Measurements from ENCODE around the gene WASHC4. TPM values are rescaled to one million over a fixed set of nuclear protein-coding genes. Genes with fewer than 3 reads are reported as not detected.

Gene WASHC4
- total RNA-seq, 1 experiment from 2014 or later: 25.5 TPM

- ChIA-PET POLR2A (no interaction called here), CTCF (interaction anchor here (1.1 kb wide), 1 partner anchor 719 kb away, joined by 5 read pairs; no protein-coding TSS in a partner anchor), RAD21 (ENCODE audit: low non-redundant PET in 1 of 2, low total read pairs in 2 of 2, uncharacterized antibody in 2 of 2, unreplicated experiment in 2 of 2) (no interaction called here)
- no peak overlapping the region for H3K4me3 ChIP-seq (replicated peaks in 1 of 2; ENCODE audit: low read depth in 1 of 2, low read length in 2 of 2)
- H3K9me2 ChIP-seq (ENCODE audit: insufficient read depth): no peaks in the 10 kb centered on the region
- no peak overlapping the region for H3K27ac ChIP-seq (ENCODE audit: low read depth, low read length)
- intact Hi-C loops (cut with micrococcal nuclease): loop anchor here (2.0 kb wide), 1 partner anchor 900 kb away; no protein-coding TSS in a partner anchor
- peaks cover 3 to 10% of the 10 kb centered on the region in 2 experiments; a peak in 3 of 4 replicates for H3K4me1 ChIP-seq (ENCODE audit: control insufficient read depth in 1 of 2, insufficient read depth in 2 of 2, low read length in 2 of 2)
- no peaks in the 10 kb centered on the region for H3K79me2 ChIP-seq (ENCODE audit: insufficient read depth, low read length)
- H2AFZ ChIP-seq (ENCODE audit: low read depth, low read length, poor library complexity, severe bottlenecking): peak overlapping the region; percentile 77
- ATAC-seq (peak; percentile 76), DNase-seq (ENCODE audit: low read depth, low spot score) (peak; percentile 37)
- no peaks in the 10 kb centered on the region for H4K20me1 ChIP-seq (ENCODE audit: insufficient read depth)
- peak; percentile 72 for TF ChIP-seq JUND (IDR thresholded peaks at IDR 0.05)
- peak; percentile 74 for TF ChIP-seq FOSL1 (IDR thresholded peaks at IDR 0.05; ENCODE audit: low read depth)
- 0 out of 2 replicates have a peak, but pooled peaks have one; percentile 28 for TF ChIP-seq CBX3 (IDR thresholded peaks at IDR 0.05; ENCODE audit: low read depth)
- TF ChIP-seq CTCF (IDR thresholded peaks at IDR 0.05 in 2 of 3, conservative IDR thresholded peaks at IDR 0.05 in 1 of 3; ENCODE audit: borderline replicate concordance in 1 of 3, insufficient read depth in 1 of 3, low read depth in 2 of 3, low read length in 2 of 3): no peak
- no peak for TF ChIP-seq EGR1 (IDR thresholded peaks at IDR 0.05; ENCODE audit: low read depth)
- H3K27me3 ChIP-seq (ENCODE audit: insufficient read depth, low read length): no peaks in the 10 kb centered on the region
- H3K36me3 ChIP-seq (ENCODE audit: control insufficient read depth in 1 of 2, insufficient read depth in 2 of 2, low read length in 2 of 2): no peaks in the 10 kb centered on the region
- peak overlapping the region; percentile 60 for H3K4me2 ChIP-seq (ENCODE audit: low read length)
- no TSS peak for BruUV-seq (replicated peaks)
- H3K9me3 ChIP-seq (ENCODE audit: control insufficient read depth in 1 of 2, insufficient read depth in 1 of 2, low read depth in 1 of 2, low read length in 2 of 2): no peaks in the 10 kb centered on the region
- no peak overlapping the region for H3K9ac ChIP-seq (ENCODE audit: low read length)
Measured at GRCh38 chr12:105100207-105100985, 7.1 kb upstream of the WASHC4 start.

- Histone ChIP-seq H3K4me1 (ENCODE audit: control insufficient read depth in 1 of 2, insufficient read depth in 2 of 2, low read length in 2 of 2) (peaks cover 3 to 10% of the 10 kb centered on the region in 2 experiments; a peak in 3 of 4 replicates), H2AFZ (ENCODE audit: low read depth, low read length, poor library complexity, severe bottlenecking) (peak overlapping the region; percentile 77), H3K79me2 (ENCODE audit: insufficient read depth, low read length) (no peaks in the 10 kb centered on the region), H3K9ac (ENCODE audit: low read length) (no peak overlapping the region), H3K4me3 (replicated peaks in 1 of 2; ENCODE audit: low read depth in 1 of 2, low read length in 2 of 2) (no peak overlapping the region), H3K9me3 (ENCODE audit: control insufficient read depth in 1 of 2, insufficient read depth in 1 of 2, low read depth in 1 of 2, low read length in 2 of 2) (no peaks in the 10 kb centered on the region), H4K20me1 (ENCODE audit: insufficient read depth) (no peaks in the 10 kb centered on the region), H3K27me3 (ENCODE audit: insufficient read depth, low read length) (no peaks in the 10 kb centered on the region), H3K9me2 (ENCODE audit: insufficient read depth) (no peaks in the 10 kb centered on the region), H3K27ac (ENCODE audit: low read depth, low read length) (no peak overlapping the region), H3K36me3 (ENCODE audit: control insufficient read depth in 1 of 2, insufficient read depth in 2 of 2, low read length in 2 of 2) (no peaks in the 10 kb centered on the region), H3K4me2 (ENCODE audit: low read length) (peak overlapping the region; percentile 60)
- intact Hi-C loops (cut with micrococcal nuclease): loop anchor here (2.0 kb wide), 1 partner anchor 900 kb away; no protein-coding TSS in a partner anchor
- no peak for TF ChIP-seq ZBTB33 (IDR thresholded peaks at IDR 0.05; ENCODE audit: extremely low read depth, insufficient replicate concordance, low read length)
- peak; percentile 63 for TF ChIP-seq RAD21 (IDR thresholded peaks at IDR 0.05; ENCODE audit: low read depth)
- TF ChIP-seq EGR1 (IDR thresholded peaks at IDR 0.05; ENCODE audit: low read depth): no peak
- peak in 2 of 3 experiments; percentile 32 to 33; a peak in 2 of 6 replicates for TF ChIP-seq CTCF (IDR thresholded peaks at IDR 0.05 in 2 of 3, conservative IDR thresholded peaks at IDR 0.05 in 1 of 3; ENCODE audit: borderline replicate concordance in 1 of 3, insufficient read depth in 1 of 3, low read depth in 2 of 3, low read length in 2 of 3)
- CTCF ChIA-PET: interaction anchor here (1.1 kb wide), 1 partner anchor 719 kb away, joined by 5 read pairs; no protein-coding TSS in a partner anchor
- DNase-seq (ENCODE audit: low read depth, low spot score) (no peak), ATAC-seq (peak; percentile 54)
- BruUV-seq (replicated peaks): no TSS peak
- POLR2A ChIA-PET: no interaction called here
- RAD21 ChIA-PET (ENCODE audit: low non-redundant PET in 1 of 2, low total read pairs in 2 of 2, uncharacterized antibody in 2 of 2, unreplicated experiment in 2 of 2): no interaction called here
Measured at GRCh38 chr12:105100998-105101397, 6.5 kb upstream of the WASHC4 start.

Data from HCT116 (cell line).